Lower leg skin (tissue), 4 donors: Measurements from ENCODE around the gene DGLUCY. TPM values are rescaled to one million over a fixed set of nuclear protein-coding genes. Genes with fewer than 3 reads are reported as not detected.
"Not testable (repeated sequence)": the region's sequence is repeated elsewhere in the genome, so short reads cannot be mapped to it uniquely, and the experiment has no call there.

Source experiments
- DNase-seq, 2 donors: peaks; one replicate each; pipeline ENCODE4 v3.0.0-alpha.2; 2019; ENCODE audit warnings: low spot score in 2 of 2
- H3K4me3 ChIP-seq: fragments of 200-600 bp; sonication (generic); 2 replicates; pipeline ENCODE4 v1.5.1; 2017; ENCODE audit warnings: mild to moderate bottlenecking, low read depth; ENCODE audit not compliant: poor library complexity, severe bottlenecking
- POLR2A ChIP-seq, 2 donors: fragments of 450-650 bp; IDR thresholded peaks; one replicate each; pipeline ENCODE4 v1.6.1; 2016 to 2017; ENCODE audit warnings: antibody characterized with exemption in 2 of 2, mild to moderate bottlenecking in 1 of 2, moderate library complexity in 1 of 2
- WGBS, 2 donors: methylation state at CpG; one replicate each; pipeline ENCODE4 v1.1.5; 2018; 5-methylcytosine and 5-hydroxymethylcytosine counted together
- intact Hi-C: fragments of 100-400 bp; cut with DNase I; formaldehyde crosslinking; loops from one replicate; pipeline ENCODE4 v1.15.0; 2023; ENCODE audit warnings: low total_unique reads
- total RNA-seq, 4 donors: library from RNA; depleted of rRNA; stranded (reverse); fragments of >200 nt; gene quantifications; one replicate each; pipeline ENCODE4 v1.1.0, GENCODE V29; 2016
- TF ChIP-seq, protein P1 (sequence below), 3 donors: fragments of 450-650 bp; IDR thresholded peaks; one replicate each; pipeline ENCODE4 v1.5.1; 2016; ENCODE audit warnings: antibody characterized with exemption in 3 of 3, mild to moderate bottlenecking in 3 of 3, moderate library complexity in 2 of 3

The DGLUCY gene
- total RNA-seq, 4 donors from 2014 or later = 27.8 to 65.0 (median 61.3) TPM

DNA sequence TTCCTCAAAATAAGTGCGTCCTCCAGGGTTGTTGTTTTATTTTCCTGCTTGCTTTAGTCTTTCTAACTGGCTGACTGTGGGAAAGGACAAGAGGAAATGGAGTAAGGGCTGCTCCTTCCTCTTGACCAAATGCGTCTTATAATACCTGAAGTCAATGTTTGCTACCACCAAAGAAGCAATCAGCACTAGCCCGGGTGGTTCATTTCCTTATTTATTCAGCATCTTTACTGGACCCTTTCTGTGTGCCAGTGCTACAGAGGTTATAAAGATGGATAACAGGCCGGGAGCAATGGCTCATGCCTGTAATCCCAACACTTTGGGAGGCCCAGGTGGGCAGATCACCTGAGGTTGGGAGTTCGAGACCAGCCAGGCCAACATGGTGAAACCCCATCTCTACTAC lies 38.3 kb upstream of the DGLUCY start:
- no peak overlapping the region for H3K4me3 ChIP-seq
- intact Hi-C loops = no loop called here
- WGBS, 2 donors = 90 to 91% methylated on average over 5 of the region's 5 CpGs
- DNase-seq = peak in 1 of 2 donors; percentile 3
- no peak for TF ChIP-seq POLR2A (IDR thresholded peaks at IDR 0.05)
- TF ChIP-seq, protein P1, sequence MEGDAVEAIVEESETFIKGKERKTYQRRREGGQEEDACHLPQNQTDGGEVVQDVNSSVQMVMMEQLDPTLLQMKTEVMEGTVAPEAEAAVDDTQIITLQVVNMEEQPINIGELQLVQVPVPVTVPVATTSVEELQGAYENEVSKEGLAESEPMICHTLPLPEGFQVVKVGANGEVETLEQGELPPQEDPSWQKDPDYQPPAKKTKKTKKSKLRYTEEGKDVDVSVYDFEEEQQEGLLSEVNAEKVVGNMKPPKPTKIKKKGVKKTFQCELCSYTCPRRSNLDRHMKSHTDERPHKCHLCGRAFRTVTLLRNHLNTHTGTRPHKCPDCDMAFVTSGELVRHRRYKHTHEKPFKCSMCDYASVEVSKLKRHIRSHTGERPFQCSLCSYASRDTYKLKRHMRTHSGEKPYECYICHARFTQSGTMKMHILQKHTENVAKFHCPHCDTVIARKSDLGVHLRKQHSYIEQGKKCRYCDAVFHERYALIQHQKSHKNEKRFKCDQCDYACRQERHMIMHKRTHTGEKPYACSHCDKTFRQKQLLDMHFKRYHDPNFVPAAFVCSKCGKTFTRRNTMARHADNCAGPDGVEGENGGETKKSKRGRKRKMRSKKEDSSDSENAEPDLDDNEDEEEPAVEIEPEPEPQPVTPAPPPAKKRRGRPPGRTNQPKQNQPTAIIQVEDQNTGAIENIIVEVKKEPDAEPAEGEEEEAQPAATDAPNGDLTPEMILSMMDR (IDR thresholded peaks at IDR 0.05) = no peak

DNA sequence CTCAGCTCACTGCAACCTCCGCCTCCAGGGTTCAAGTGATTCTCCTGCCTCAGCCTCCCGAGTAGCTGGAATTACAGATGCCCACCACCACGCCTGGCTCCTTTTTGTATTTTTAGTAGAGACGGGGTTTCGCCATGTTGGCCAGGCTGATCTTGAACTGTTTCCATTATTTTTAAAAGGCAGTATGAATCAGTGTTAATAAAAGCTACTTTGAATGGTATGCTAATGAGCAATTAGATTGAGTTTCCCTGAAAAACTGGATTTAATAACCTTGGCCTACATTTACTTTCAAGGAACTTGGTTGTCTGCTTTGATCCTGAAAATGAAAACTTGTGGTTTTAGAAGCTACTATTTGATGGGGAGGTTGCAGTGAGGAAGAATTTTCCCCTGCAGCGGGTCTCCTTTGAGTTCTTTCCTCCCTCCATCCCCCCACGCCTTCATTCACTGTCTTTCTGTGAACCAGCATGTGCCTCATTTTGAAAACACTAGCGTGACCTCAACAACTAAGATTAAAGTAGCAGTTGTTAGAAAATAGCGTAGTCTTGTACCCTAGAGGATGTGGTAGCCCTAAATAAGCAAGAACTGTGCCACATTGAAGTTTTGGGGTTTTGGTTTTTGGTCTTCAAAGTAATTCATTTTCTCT lies 35.7 kb upstream of the DGLUCY start:
- DNase-seq = peak in 1 of 2 donors; percentile 26
- intact Hi-C loops = no loop called here
- 80 to 81% methylated on average over 9 of the region's 9 CpGs for WGBS, 2 donors
- TF ChIP-seq, protein P1 (IDR thresholded peaks at IDR 0.05) = no peak
- no peak for TF ChIP-seq POLR2A (IDR thresholded peaks at IDR 0.05)
- no peak overlapping the region for H3K4me3 ChIP-seq

DNA sequence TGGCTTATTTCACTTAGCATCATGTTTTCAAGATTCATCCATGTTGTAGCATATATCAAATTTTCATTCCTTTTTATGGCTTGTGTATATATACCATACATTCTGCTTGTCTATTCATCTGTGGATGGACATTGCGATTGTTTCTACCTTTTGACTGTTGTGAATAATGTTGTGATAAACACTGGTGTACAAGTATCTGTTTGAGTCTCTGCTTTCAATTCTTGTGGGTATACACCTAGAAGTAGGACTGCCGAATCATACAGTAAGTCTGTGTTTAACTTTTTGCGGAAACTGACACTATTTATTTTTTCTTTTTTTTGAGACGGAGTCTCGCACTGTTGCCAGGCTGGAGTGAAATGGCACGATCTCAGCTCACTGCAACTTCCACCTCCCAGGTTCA lies 33.8 kb upstream of the DGLUCY start:
- H3K4me3 ChIP-seq = no peak overlapping the region
- no peak for DNase-seq
- intact Hi-C loops = no loop called here
- TF ChIP-seq, protein P1 (IDR thresholded peaks at IDR 0.05) = no peak
- no peak for TF ChIP-seq POLR2A (IDR thresholded peaks at IDR 0.05)
- WGBS, 2 donors = 94 to 96% methylated on average over 6 of the region's 6 CpGs

DNA sequence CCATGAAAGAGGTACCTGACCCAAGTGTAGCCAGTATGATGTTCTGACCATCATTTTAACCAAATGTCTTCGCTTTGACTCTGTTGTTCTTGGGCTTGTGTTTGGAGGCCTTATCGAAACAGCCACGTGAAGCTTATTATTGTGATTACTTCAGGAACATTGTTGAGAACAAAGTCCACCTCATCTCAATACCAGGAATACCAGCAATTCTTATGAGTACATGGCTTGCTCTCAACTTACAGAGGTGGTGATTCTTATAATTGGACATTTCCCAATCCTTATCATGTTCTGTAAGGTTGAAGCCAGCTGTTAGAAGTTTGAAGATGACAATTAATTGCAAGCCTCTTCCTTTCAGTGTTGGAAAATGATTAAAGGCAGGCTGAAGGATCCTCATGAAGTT lies 31.6 kb upstream of the DGLUCY start:
- no peak overlapping the region for H3K4me3 ChIP-seq
- TF ChIP-seq, protein P1 (IDR thresholded peaks at IDR 0.05) = no peak
- TF ChIP-seq POLR2A (IDR thresholded peaks at IDR 0.05) = no peak
- intact Hi-C loops = no loop called here
- WGBS, 2 donors = 94 to 97% methylated on average over 3 of the region's 3 CpGs
- DNase-seq = no peak

DNA sequence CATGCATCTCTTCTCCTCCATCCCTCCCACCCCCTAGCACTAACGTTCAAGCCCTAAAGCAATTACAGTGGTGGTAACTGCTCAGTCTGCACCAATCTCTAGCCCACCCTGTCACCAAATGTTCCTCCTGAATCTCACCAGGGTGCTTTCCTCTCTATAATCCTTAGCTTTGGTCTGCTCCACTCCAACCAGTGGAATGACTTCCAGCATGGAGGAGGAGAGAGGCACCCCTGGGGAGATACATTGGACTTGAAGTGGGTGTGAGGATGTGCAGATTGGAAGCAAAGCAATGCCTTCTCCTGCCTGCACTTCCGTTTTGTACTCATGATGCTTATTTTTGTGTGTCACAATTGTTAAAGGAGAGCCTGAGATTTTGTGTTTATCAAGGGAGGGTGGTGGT lies 29.4 kb upstream of the DGLUCY start:
- H3K4me3 ChIP-seq = no peak overlapping the region
- intact Hi-C loops = no loop called here
- DNase-seq = no peak
- 64 to 85% methylated on average over 2 of the region's 2 CpGs for WGBS, 2 donors
- TF ChIP-seq, protein P1 (IDR thresholded peaks at IDR 0.05) = no peak
- no peak for TF ChIP-seq POLR2A (IDR thresholded peaks at IDR 0.05)

DNA sequence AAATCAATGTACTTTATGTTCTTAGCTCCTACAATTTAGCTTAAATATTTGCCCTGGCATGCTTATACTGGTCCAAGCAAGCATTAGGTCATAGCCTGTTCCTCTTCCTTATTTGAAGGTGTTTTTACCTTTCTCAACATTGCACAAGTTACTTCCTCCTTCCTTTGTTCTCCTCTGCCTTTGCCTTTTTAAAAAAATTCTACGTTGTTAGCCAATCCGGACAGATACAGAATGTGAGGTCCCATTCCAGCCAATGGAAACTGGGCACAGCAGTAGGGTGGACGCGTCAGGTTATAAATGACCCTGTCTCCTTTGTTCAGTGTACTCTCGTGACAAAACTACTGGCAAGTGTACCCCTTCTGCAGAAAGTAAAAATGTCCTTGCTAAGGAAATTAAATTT lies 26.4 kb upstream of the DGLUCY start:
- intact Hi-C loops, DNase-seq: not testable (repeated sequence)
- 54 to 62% methylated on average over 5 of the region's 5 CpGs for WGBS, 2 donors

More for the DNA sequence above, 26.4 kb upstream of the DGLUCY start:
- not testable (repeated sequence) for H3K4me3 ChIP-seq
